Measurements from ENCODE around the gene PDIK1L. TPM values are rescaled to one million over a fixed set of nuclear protein-coding genes. Genes with fewer than 3 reads are reported as not detected.

Gene PDIK1L
- total RNA-seq, 1 donor from 2014 or later, result 12.0 TPM

- no peaks in the 10 kb centered on the region for H3K79me2 ChIP-seq (ENCODE audit: low read depth)
- no peak overlapping the region for H3K4me3 ChIP-seq
- H4K20me1 ChIP-seq (ENCODE audit: low read depth), result no peaks in the 10 kb centered on the region
- no peaks in the 10 kb centered on the region for H3K36me3 ChIP-seq
- H3K4me2 ChIP-seq, result no peak overlapping the region
- Mint-ChIP-seq H3K27ac (no peak overlapping the region), H3K27me3 (ENCODE audit: insufficient read depth, low read depth) (peaks cover 3% of the 10 kb centered on the region), H3K36me3 (no peaks in the 10 kb centered on the region), H3K4me1 (peaks cover 14% of the 10 kb centered on the region), H3K4me3 (no peak overlapping the region), H3K9me3 (peaks cover 9% of the 10 kb centered on the region)
- no peak for DNase-seq (ENCODE audit: low spot score)
- no peaks in the 10 kb centered on the region for H3K9me3 ChIP-seq (ENCODE audit: low read depth)
- H3K4me1 ChIP-seq, result no peaks in the 10 kb centered on the region
- no peak overlapping the region for H3K9ac ChIP-seq
- TF ChIP-seq EZH2phosphoT487 (IDR thresholded peaks at IDR 0.05) (no peak), EZH2 (IDR thresholded peaks at IDR 0.05) (no peak)
- TF ChIP-seq, protein P1, sequence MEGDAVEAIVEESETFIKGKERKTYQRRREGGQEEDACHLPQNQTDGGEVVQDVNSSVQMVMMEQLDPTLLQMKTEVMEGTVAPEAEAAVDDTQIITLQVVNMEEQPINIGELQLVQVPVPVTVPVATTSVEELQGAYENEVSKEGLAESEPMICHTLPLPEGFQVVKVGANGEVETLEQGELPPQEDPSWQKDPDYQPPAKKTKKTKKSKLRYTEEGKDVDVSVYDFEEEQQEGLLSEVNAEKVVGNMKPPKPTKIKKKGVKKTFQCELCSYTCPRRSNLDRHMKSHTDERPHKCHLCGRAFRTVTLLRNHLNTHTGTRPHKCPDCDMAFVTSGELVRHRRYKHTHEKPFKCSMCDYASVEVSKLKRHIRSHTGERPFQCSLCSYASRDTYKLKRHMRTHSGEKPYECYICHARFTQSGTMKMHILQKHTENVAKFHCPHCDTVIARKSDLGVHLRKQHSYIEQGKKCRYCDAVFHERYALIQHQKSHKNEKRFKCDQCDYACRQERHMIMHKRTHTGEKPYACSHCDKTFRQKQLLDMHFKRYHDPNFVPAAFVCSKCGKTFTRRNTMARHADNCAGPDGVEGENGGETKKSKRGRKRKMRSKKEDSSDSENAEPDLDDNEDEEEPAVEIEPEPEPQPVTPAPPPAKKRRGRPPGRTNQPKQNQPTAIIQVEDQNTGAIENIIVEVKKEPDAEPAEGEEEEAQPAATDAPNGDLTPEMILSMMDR (IDR thresholded peaks at IDR 0.05), result no peak
- H2AFZ ChIP-seq (replicated peaks), result no peak overlapping the region
- H3F3A ChIP-seq (ENCODE audit: low read depth), result peaks cover 3% of the 10 kb centered on the region
- no peaks in the 10 kb centered on the region for H3K27me3 ChIP-seq
- no peak overlapping the region for H3K27ac ChIP-seq
Measured at GRCh38 chr1:26130695-26131094, 19.1 kb downstream of the PDIK1L start.

GRCh38 chr1:26132128-26132833 lies 20.7 kb downstream of the PDIK1L start:
- Mint-ChIP-seq H3K4me3 (no peak overlapping the region), H3K4me1 (peaks cover 14% of the 10 kb centered on the region), H3K36me3 (no peaks in the 10 kb centered on the region), H3K27me3 (ENCODE audit: insufficient read depth, low read depth) (peaks cover 6% of the 10 kb centered on the region), H3K9me3 (peaks cover 12% of the 10 kb centered on the region), H3K27ac (no peak overlapping the region)
- no peaks in the 10 kb centered on the region for H3K4me1 ChIP-seq
- no peak for DNase-seq (ENCODE audit: low spot score)
- no peaks in the 10 kb centered on the region for H3K36me3 ChIP-seq
- H3K9me3 ChIP-seq (ENCODE audit: low read depth), result no peaks in the 10 kb centered on the region
- H3K27me3 ChIP-seq, result no peaks in the 10 kb centered on the region
- no peak overlapping the region for H3K27ac ChIP-seq
- no peak overlapping the region for H3K9ac ChIP-seq
- H3K4me3 ChIP-seq, result no peak overlapping the region
- no peak overlapping the region for H2AFZ ChIP-seq (replicated peaks)
- no peaks in the 10 kb centered on the region for H4K20me1 ChIP-seq (ENCODE audit: low read depth)
- H3K79me2 ChIP-seq (ENCODE audit: low read depth), result no peaks in the 10 kb centered on the region
- H3K4me2 ChIP-seq, result no peak overlapping the region
- no peak for TF ChIP-seq EZH2 (IDR thresholded peaks at IDR 0.05)
- TF ChIP-seq EZH2phosphoT487 (IDR thresholded peaks at IDR 0.05), result no peak
- TF ChIP-seq, protein P1 (IDR thresholded peaks at IDR 0.05), result no peak
- peaks cover 3% of the 10 kb centered on the region for H3F3A ChIP-seq (ENCODE audit: low read depth)

DNA sequence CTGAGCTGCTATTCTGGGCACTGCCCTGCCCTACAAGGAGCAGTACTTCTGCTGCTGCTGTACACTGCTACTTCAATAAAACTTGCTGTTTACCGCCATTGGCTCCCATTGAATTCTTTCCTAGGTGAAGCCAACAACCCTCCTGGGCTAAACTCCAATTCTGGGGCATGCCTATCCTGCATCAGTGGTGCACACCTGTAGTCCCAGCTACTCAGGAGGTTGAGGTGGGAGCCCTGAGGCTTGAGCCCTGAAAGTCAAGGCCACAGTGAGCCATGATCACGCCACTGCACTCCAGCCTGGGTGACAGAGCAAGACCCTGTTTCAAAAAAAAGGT lies 21.2 kb downstream of the PDIK1L start:
- Mint-ChIP-seq H3K27ac (no peak overlapping the region), H3K27me3 (ENCODE audit: insufficient read depth, low read depth) (peaks cover 6% of the 10 kb centered on the region), H3K9me3 (peaks cover 12% of the 10 kb centered on the region), H3K4me1 (peaks cover 10% of the 10 kb centered on the region), H3K4me3 (no peak overlapping the region), H3K36me3 (no peaks in the 10 kb centered on the region)
- H3K27me3 ChIP-seq, result no peaks in the 10 kb centered on the region
- no peaks in the 10 kb centered on the region for H3K79me2 ChIP-seq (ENCODE audit: low read depth)
- no peak overlapping the region for H2AFZ ChIP-seq (replicated peaks)
- H3K9ac ChIP-seq, result no peak overlapping the region
- TF ChIP-seq EZH2phosphoT487 (IDR thresholded peaks at IDR 0.05) (no peak), EZH2 (IDR thresholded peaks at IDR 0.05) (no peak)
- TF ChIP-seq, protein P1 (IDR thresholded peaks at IDR 0.05), result no peak
- H3K27ac ChIP-seq, result no peak overlapping the region
- no peak overlapping the region for H3K4me3 ChIP-seq
- H4K20me1 ChIP-seq (ENCODE audit: low read depth), result no peaks in the 10 kb centered on the region
- no peak for DNase-seq (ENCODE audit: low spot score)
- no peaks in the 10 kb centered on the region for H3K9me3 ChIP-seq (ENCODE audit: low read depth)
- H3K4me1 ChIP-seq, result no peaks in the 10 kb centered on the region
- H3F3A ChIP-seq (ENCODE audit: low read depth), result no peaks in the 10 kb centered on the region
- H3K4me2 ChIP-seq, result no peak overlapping the region
- no peaks in the 10 kb centered on the region for H3K36me3 ChIP-seq
